Cardiac septum (tissue), 1 donor: Measurements from ENCODE around the gene NFAT5. TPM values are rescaled to one million over a fixed set of nuclear protein-coding genes. Genes with fewer than 3 reads are reported as not detected.
"Not testable (repeated sequence)": the region's sequence is repeated elsewhere in the genome, so short reads cannot be mapped to it uniquely, and the experiment has no call there.

Source experiments
- DNase-seq: peaks from one replicate; pipeline ENCODE4 v3.0.0-alpha.2; 2020; ENCODE audit warnings: low spot score
- intact Hi-C: fragments of 100-400 bp; cut with DNase I; formaldehyde crosslinking; loops from one replicate; pipeline ENCODE4 v1.14.0; 2022
- total RNA-seq: library from RNA; stranded (reverse); fragmentation: NEBNext Ultra II Directional; extraction: Animal tissue kit (Norgen Biotek cat#: 25700); gene quantifications from one replicate; pipeline ENCODE4 v1.2.1, GENCODE V29; 2021
- donor health status: DM: no; HTN: no; CAD: no.

The NFAT5 gene
- total RNA-seq, 1 donor from 2014 or later = 28.5 TPM

GRCh38 chr16:69553332-69553731 is 12.4 kb upstream of the NFAT5 start:
- no peak for DNase-seq
- intact Hi-C loops = no loop called here

GRCh38 chr16:69554495-69554894 is 11.3 kb upstream of the NFAT5 start:
- intact Hi-C loops = no loop called here
- no peak for DNase-seq

- intact Hi-C loops = no loop called here
These were observed 10.3 kb upstream of the NFAT5 start for GRCh38 chr16:69555437-69555836.

GRCh38 chr16:69555867-69556266 is 9.9 kb upstream of the NFAT5 start:
- intact Hi-C loops = no loop called here
- no peak for DNase-seq

More at GRCh38 chr16:69555437-69555836, 10.3 kb upstream of the NFAT5 start:
- DNase-seq = no peak

GRCh38 chr16:69559164-69559563 is 6.6 kb upstream of the NFAT5 start:
- DNase-seq = no peak
- intact Hi-C loops = no loop called here

- intact Hi-C loops, DNase-seq: not testable (repeated sequence)
These were observed 4.4 kb upstream of the NFAT5 start for GRCh38 chr16:69561367-69561766.

GRCh38 chr16:69561901-69562300 is 3.9 kb upstream of the NFAT5 start:
- intact Hi-C loops = no loop called here

GRCh38 chr16:69562813-69563212 is 3.0 kb upstream of the NFAT5 start:
- intact Hi-C loops = no loop called here
- no peak for DNase-seq

More at GRCh38 chr16:69561901-69562300, 3.9 kb upstream of the NFAT5 start:
- DNase-seq = no peak

GRCh38 chr16:69563605-69564580 is 1.9 kb upstream of the NFAT5 start:
- intact Hi-C loops = no loop called here
- DNase-seq = no peak

- intact Hi-C loops = loop anchor here (1.0 to 5.0 kb wide), 2 partner anchors 83 to 168 kb away; no protein-coding TSS in a partner anchor
- no peak for DNase-seq
These were observed 708 bp upstream of the NFAT5 start for GRCh38 chr16:69564845-69565670.

- intact Hi-C loops = loop anchor here (5.0 kb wide), 1 partner anchor 169 kb away; no protein-coding TSS in a partner anchor
These were observed 644 bp downstream of the NFAT5 start for GRCh38 chr16:69566240-69566980.

GRCh38 chr16:69566981-69567680 is 1.4 kb downstream of the NFAT5 start:
- intact Hi-C loops = loop anchor here (5.0 kb wide), 1 partner anchor 170 kb away; no protein-coding TSS in a partner anchor
- no peak for DNase-seq

More at GRCh38 chr16:69566240-69566980, 644 bp downstream of the NFAT5 start:
- peak; percentile 81 for DNase-seq

- intact Hi-C loops = loop anchor here (5.0 kb wide), 1 partner anchor 171 kb away; no protein-coding TSS in a partner anchor
- no peak for DNase-seq
These were observed 2.9 kb downstream of the NFAT5 start for GRCh38 chr16:69568676-69569075.

- DNase-seq, intact Hi-C loops: not testable (repeated sequence)
These were observed 13.0 kb downstream of the NFAT5 start for GRCh38 chr16:69578771-69579170.

GRCh38 chr16:69579783-69580481 is 14.2 kb downstream of the NFAT5 start:
- intact Hi-C loops = no loop called here
- no peak for DNase-seq

GRCh38 chr16:69581297-69581696 is 15.5 kb downstream of the NFAT5 start:
- no peak for DNase-seq
- intact Hi-C loops = no loop called here

GRCh38 chr16:69584493-69584892 is 18.7 kb downstream of the NFAT5 start:
- intact Hi-C loops, DNase-seq: not testable (repeated sequence)
